Lower leg skin (tissue), 3 donors: Measurements from ENCODE around the gene UNC13C.

ENCODE experiments used
- POLR2A ChIP-seq, 2 donors: fragments of 450-650 bp; IDR thresholded peaks; one replicate each; pipeline ENCODE4 v1.6.1; 2016 to 2017; ENCODE audit warnings: antibody characterized with exemption in 2 of 2, mild to moderate bottlenecking in 1 of 2, moderate library complexity in 1 of 2
- TF ChIP-seq, protein P1 (sequence below), 3 donors: fragments of 450-650 bp; IDR thresholded peaks; one replicate each; pipeline ENCODE4 v1.5.1; 2016; ENCODE audit warnings: antibody characterized with exemption in 3 of 3, mild to moderate bottlenecking in 3 of 3, moderate library complexity in 2 of 3

DNA sequence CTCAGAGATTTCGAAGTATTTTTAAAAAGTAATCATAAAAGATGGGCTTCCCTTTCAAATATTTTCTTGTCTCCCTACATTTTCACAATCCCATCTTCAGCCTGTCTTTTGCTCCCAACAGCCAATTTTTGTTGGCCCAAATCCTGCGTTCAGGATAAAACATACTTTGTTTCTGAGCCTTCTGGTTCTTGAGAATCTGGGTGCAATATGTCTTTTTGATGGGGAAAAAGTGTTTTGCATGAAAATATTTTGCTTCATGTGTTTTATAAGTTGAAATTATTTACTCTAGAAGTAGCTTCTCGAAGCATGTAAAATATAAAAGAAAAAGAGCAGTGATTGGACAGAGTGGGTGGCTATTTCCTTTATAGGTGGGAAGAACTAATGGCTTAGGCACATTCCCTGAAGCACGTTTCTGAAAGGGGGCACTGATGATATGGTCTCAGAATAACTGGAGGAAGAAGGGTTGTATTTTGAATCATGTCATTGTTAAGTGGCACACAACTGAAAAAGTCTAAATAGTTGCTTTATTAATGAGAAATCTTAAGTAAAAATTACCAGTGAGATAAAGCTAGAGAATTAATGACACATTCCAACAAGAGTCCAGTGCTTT, 3.9 kb downstream of the UNC13C start:
- TF ChIP-seq, protein P1, sequence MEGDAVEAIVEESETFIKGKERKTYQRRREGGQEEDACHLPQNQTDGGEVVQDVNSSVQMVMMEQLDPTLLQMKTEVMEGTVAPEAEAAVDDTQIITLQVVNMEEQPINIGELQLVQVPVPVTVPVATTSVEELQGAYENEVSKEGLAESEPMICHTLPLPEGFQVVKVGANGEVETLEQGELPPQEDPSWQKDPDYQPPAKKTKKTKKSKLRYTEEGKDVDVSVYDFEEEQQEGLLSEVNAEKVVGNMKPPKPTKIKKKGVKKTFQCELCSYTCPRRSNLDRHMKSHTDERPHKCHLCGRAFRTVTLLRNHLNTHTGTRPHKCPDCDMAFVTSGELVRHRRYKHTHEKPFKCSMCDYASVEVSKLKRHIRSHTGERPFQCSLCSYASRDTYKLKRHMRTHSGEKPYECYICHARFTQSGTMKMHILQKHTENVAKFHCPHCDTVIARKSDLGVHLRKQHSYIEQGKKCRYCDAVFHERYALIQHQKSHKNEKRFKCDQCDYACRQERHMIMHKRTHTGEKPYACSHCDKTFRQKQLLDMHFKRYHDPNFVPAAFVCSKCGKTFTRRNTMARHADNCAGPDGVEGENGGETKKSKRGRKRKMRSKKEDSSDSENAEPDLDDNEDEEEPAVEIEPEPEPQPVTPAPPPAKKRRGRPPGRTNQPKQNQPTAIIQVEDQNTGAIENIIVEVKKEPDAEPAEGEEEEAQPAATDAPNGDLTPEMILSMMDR (IDR thresholded peaks at IDR 0.05) = no peak
- TF ChIP-seq POLR2A (IDR thresholded peaks at IDR 0.05) = no peak
